K562 (cell line): ENCODE data around the gene ETS2. TPM values are rescaled to one million over a fixed set of nuclear protein-coding genes. Genes with fewer than 3 reads are reported as not detected.

Experiments used
- ATAC-seq: fragments of 200-7000 bp; cut with Tn5 transposase; 3 replicates; pipeline ENCODE4 v1.9.1; 2020; ENCODE audit warnings: moderate library complexity
- BruUV-seq: library from RNA; stranded (reverse); fragments of 400-500 nt; replicated peaks from 2 replicates; lab custom pipeline; 2021; lab: Mats Ljungman, UMichigan
- CTCF ChIA-PET: fragments of 300-600 bp; formaldehyde crosslinking; extraction: SDS; loops from one replicate; lab custom pipeline; 2021; ENCODE audit warnings: low intra/inter-chr PET ratio; lab: Yijun Ruan, JAX
- POLR2A ChIA-PET: fragments of 300-600, 350-650 bp; sonication (Branson Sonifier 250); formaldehyde crosslinking; extraction: SDS; loops from one replicate; lab custom pipeline; 2021; ENCODE audit warnings: antibody characterized with exemption, inconsistent platforms; lab: Yijun Ruan, JAX
- DNase-seq, 4 experiments: peaks; one replicate each; pipeline versions ENCODE4 v3.0.0 to v3.0.0-alpha.2; 2011 to 2018; ENCODE audit warnings: low spot score in 3 of 4, mixed read lengths in 3 of 4; ENCODE audit errors: extremely low read depth in 1 of 4
- FAIRE-seq: peaks from 2 replicates; lab custom pipeline; 2011; peaks lifted over from hg19 to GRCh38; lab: Jason Lieb, UNC
- H2AFZ ChIP-seq: 2 replicates; pipeline ENCODE4 v1.6.0; 2011; ENCODE audit warnings: low read depth, low read length, control low read depth, inconsistent platforms
- H3K27ac ChIP-seq: fragments of 200-600 bp; 3 replicates; pipeline ENCODE4 v1.8.0; 2011; ENCODE audit warnings: low read depth, mild to moderate bottlenecking, control low read depth, inconsistent platforms, low read length, moderate library complexity, mixed read lengths; ENCODE audit errors: extremely low read depth
- H3K27me3 ChIP-seq, 2 experiments: fragments of 300-600 bp in 1 of 2; 2 replicates in 1 of 2; 3 replicates in 1 of 2; pipeline versions ENCODE4 v1.6.0 to v1.8.0; 2011; ENCODE audit warnings: inconsistent platforms in 2 of 2, low read length in 2 of 2, mild to moderate bottlenecking in 1 of 2, mixed read lengths in 1 of 2, moderate library complexity in 1 of 2; ENCODE audit not compliant: control insufficient read depth in 2 of 2, insufficient read depth in 2 of 2
- H3K36me3 ChIP-seq: fragments of 300-600 bp; 3 replicates; pipeline ENCODE4 v1.8.0; 2011; ENCODE audit warnings: mild to moderate bottlenecking, low read length, inconsistent platforms; ENCODE audit not compliant: control insufficient read depth, insufficient read depth
- H3K4me1 ChIP-seq, 2 experiments: fragments of 200-600 bp in 1 of 2; replicated peaks in 1 of 2; 2 replicates in 1 of 2; 3 replicates in 1 of 2; pipeline versions ENCODE4 v1.5.1 to v1.8.0; 2011; ENCODE audit warnings: inconsistent platforms in 2 of 2, low read length in 2 of 2, mild to moderate bottlenecking in 1 of 2, mixed read lengths in 1 of 2, moderate library complexity in 1 of 2; ENCODE audit not compliant: control insufficient read depth in 2 of 2, insufficient read depth in 2 of 2
- H3K4me2 ChIP-seq: 2 replicates; pipeline ENCODE4 v1.6.1; 2011; ENCODE audit warnings: low read length, control low read depth, inconsistent platforms, mixed read lengths; ENCODE audit not compliant: insufficient read depth
- H3K4me3 ChIP-seq: fragments of 200-600 bp; sonication (generic), shearing (Covaris generic); 2 replicates; pipeline ENCODE4 v1.5.1; 2016; ENCODE audit warnings: control low read depth, inconsistent platforms
- H3K79me2 ChIP-seq: fragments of 200-600 bp; 3 replicates; pipeline ENCODE4 v1.8.0; 2011; ENCODE audit warnings: low read length, inconsistent platforms; ENCODE audit not compliant: control insufficient read depth, insufficient read depth
- H3K9ac ChIP-seq, 2 experiments: 2 replicates each; pipeline versions ENCODE4 v1.6.0 to v1.6.1; 2011; ENCODE audit warnings: low read depth in 2 of 2, low read length in 2 of 2, control low read depth in 1 of 2, inconsistent platforms in 1 of 2, mild to moderate bottlenecking in 1 of 2, mixed read lengths in 1 of 2; ENCODE audit not compliant: insufficient read depth in 1 of 2
- H3K9me1 ChIP-seq: one replicate; pipeline ENCODE4 v1.6.0; 2011; ENCODE audit warnings: inconsistent platforms, mild to moderate bottlenecking, low read length, moderate library complexity; ENCODE audit not compliant: control insufficient read depth, insufficient read depth
- H3K9me3 ChIP-seq: replicated peaks from 2 replicates; pipeline ENCODE4 v1.5.1; 2011; ENCODE audit warnings: low read depth, low read length, inconsistent platforms; ENCODE audit not compliant: control insufficient read depth, insufficient read depth
- H4K20me1 ChIP-seq: replicated peaks from 2 replicates; pipeline ENCODE4 v1.6.1; 2011; ENCODE audit warnings: low read length, inconsistent platforms, mixed read lengths; ENCODE audit not compliant: control insufficient read depth, insufficient read depth
- MGA ChIP-seq: fragments of 450-650 bp; IDR thresholded peaks from 2 replicates; pipeline ENCODE4 v1.6.1; 2016; ENCODE audit warnings: mild to moderate bottlenecking, moderate library complexity
- WGBS: fragments of 100-300 bp; shearing (Covaris generic); methylation state at CpG from one replicate; pipeline ENCODE4 v1.1.6; 2016; ENCODE audit warnings: low coverage, mixed read lengths; ENCODE audit not compliant: insufficient coverage; ENCODE audit errors: missing lambda C conversion rate; 5-methylcytosine and 5-hydroxymethylcytosine counted together
- in situ Hi-C: fragments of 300-500 bp; cut with MboI; formaldehyde crosslinking; loops from 4 replicates; pipeline ENCODE4 v1.15.0; 2018; ENCODE audit warnings: inconsistent platforms, mixed read lengths
- intact Hi-C: fragments of 100-400 bp; cut with micrococcal nuclease; formaldehyde crosslinking; loops from 2 replicates; pipeline ENCODE4 v1.14.2; 2022
- polyA plus RNA-seq, 8 experiments: library from polyadenylated mRNA; depleted of rRNA in 4 of 8; stranded (reverse) in 5 of 8; unstranded in 3 of 8; fragments of >200 nt; fragmentation: Nextera tagmentation in 2 of 8; fragmentation: Illumina TruSeq in 1 of 8; extraction: Ambion mirVana in 2 of 8; extraction: Trizol in 1 of 8; gene quantifications; 2 replicates each; pipeline versions ENCODE4 v1.2.1 to v1.2.3, GENCODE V29; 2011 to 2014; ENCODE audit warnings: inconsistent platforms in 1 of 8, missing spikeins in 1 of 8
- total RNA-seq, 7 experiments: library from RNA; depleted of rRNA in 6 of 7; stranded (reverse); fragments of >200 nt in 6 of 7; fragmentation: Illumina TruSeq in 2 of 7; extraction: Trizol in 2 of 7; gene quantifications; 2 replicates each; pipeline versions ENCODE4 v1.2.1 to v1.2.3, GENCODE V29; 2011 to 2021; ENCODE audit warnings: low replicate concordance in 1 of 7
- TF ChIP-seq, protein P1 (sequence below): fragments of 450-650 bp; IDR thresholded peaks from 2 replicates; pipeline ENCODE4 v1.6.1; 2018; ENCODE audit not compliant: partially characterized antibody

The ETS2 gene
- total and polyA plus RNA-seq, 9 of the 15 experiments (the other 6 are each of a cell fraction or from before 2014, with no cell fraction given) = 1.7 to 24.4 (median 12.2) TPM

DNA sequence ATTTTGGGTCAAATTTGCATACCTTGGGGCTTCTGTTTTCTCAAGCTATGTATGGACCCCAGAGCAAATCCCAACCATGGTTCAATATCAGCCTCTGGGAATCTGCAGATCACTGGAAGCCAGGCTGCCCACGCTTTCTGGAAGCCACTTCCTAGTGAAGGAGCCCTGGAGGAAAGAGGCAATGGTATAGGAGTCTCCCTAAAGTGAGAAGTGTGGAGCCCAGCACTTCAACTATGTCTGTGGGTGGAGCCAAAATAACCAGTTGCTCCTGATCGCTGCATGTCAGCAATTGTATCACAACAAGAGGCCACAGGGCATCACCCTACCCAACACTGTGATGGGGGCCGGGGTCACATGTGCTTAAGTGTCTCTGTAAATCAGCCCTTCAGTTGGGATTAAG is 26.9 kb downstream of the ETS2 start:
- ChIA-PET CTCF (no interaction called here), POLR2A (interaction anchor here (0.6 to 2.1 kb wide), 6 partner anchors 13 to 215 kb away, joined by 3 to 15 read pairs (median 10); no protein-coding TSS in a partner anchor)
- Histone ChIP-seq H3K4me3 (no peak overlapping the region), H3K36me3 (no peaks in the 10 kb centered on the region), H3K9me3 (no peaks in the 10 kb centered on the region), H3K27me3 (no peaks in the 10 kb centered on the region), H3K4me1 (peaks cover 0 to 25% of the 10 kb centered on the region in 2 experiments; a peak in 3 of 5 replicates), H3K9ac (no peak overlapping the region), H3K4me2 (peak overlapping the region; percentile 6; the same call in 1 of the 2 replicates), H3K79me2 (no peaks in the 10 kb centered on the region), H4K20me1 (no peaks in the 10 kb centered on the region), H2AFZ (peak overlapping the region; percentile 30; the same call in 1 of the 2 replicates), H3K27ac (peak overlapping the region; percentile 71; the same call in 1 of the 3 replicates), H3K9me1 (no peaks in the 10 kb centered on the region)
- intact Hi-C loops = no loop called here
- TF ChIP-seq MGA = 0 out of 2 replicates have a peak, but pooled peaks have one; percentile 1
- TF ChIP-seq, protein P1, sequence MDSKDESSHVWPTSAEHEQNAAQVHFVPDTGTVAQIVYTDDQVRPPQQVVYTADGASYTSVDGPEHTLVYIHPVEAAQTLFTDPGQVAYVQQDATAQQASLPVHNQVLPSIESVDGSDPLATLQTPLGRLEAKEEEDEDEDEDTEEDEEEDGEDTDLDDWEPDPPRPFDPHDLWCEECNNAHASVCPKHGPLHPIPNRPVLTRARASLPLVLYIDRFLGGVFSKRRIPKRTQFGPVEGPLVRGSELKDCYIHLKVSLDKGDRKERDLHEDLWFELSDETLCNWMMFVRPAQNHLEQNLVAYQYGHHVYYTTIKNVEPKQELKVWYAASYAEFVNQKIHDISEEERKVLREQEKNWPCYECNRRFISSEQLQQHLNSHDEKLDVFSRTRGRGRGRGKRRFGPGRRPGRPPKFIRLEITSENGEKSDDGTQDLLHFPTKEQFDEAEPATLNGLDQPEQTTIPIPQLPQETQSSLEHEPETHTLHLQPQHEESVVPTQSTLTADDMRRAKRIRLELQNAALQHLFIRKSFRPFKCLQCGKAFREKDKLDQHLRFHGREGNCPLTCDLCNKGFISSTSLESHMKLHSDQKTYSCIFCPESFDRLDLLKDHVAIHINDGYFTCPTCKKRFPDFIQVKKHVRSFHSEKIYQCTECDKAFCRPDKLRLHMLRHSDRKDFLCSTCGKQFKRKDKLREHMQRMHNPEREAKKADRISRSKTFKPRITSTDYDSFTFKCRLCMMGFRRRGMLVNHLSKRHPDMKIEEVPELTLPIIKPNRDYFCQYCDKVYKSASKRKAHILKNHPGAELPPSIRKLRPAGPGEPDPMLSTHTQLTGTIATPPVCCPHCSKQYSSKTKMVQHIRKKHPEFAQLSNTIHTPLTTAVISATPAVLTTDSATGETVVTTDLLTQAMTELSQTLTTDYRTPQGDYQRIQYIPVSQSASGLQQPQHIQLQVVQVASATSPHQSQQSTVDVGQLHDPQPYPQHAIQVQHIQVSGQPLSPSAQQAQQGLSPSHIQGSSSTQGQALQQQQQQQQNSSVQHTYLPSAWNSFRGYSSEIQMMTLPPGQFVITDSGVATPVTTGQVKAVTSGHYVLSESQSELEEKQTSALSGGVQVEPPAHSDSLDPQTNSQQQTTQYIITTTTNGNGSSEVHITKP = no peak
- FAIRE-seq (no peak), ATAC-seq (peak; percentile 13), DNase-seq (no peak)
- WGBS = 33% methylated on average over 3 of the region's 3 CpGs
- BruUV-seq = no TSS peak
- in situ Hi-C loops = no loop called here
